Endothelial cell of umbilical vein (primary cell): Measurements from ENCODE around the gene ABI3.

ENCODE experiments used
- CTCF ChIP-seq, 2 donors: IDR thresholded peaks; 1 replicate in 1 of 2; 2 replicates in 1 of 2; pipeline ENCODE4 v1.5.1; 2011; ENCODE audit warnings: low read length in 2 of 2, mild to moderate bottlenecking in 2 of 2, moderate library complexity in 2 of 2, control low read depth in 1 of 2, inconsistent platforms in 1 of 2, low read depth in 1 of 2; ENCODE audit not compliant: insufficient read depth in 1 of 2; ENCODE audit errors: extremely low read depth in 1 of 2
- EZH2 ChIP-seq: IDR thresholded peaks from 2 replicates; pipeline ENCODE4 v1.6.1; 2012; ENCODE audit warnings: borderline replicate concordance, low read depth, mild to moderate bottlenecking, moderate library complexity, low read length, inconsistent platforms; ENCODE audit not compliant: severe bottlenecking
- TF ChIP-seq, protein P1 (sequence below): IDR thresholded peaks from 2 replicates; pipeline ENCODE4 v1.6.1; 2011; ENCODE audit not compliant: insufficient read depth, insufficient read length

DNA sequence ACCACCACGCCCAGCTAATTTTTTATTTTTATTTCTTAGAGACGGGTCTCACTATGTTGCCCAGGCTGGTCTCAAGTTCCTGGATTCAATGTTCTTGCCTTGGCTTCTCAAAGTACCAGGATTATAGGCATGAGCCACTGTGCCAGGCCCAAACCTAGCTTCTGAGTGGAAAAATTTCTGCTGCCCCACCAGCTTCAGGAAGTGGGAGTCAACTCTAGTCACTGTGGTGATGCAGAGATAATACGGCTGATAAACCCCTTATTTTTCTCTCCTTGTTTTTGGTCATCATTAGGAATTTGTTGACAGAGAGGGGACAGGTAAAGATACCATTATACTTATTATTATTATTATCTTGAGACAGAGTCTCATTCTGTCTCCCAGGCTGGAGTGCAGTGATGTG lies 47.9 kb downstream of the ABI3 start:
- TF ChIP-seq CTCF (IDR thresholded peaks at IDR 0.05; ENCODE audit: extremely low read depth in 1 of 2, insufficient read depth in 1 of 2, low read depth in 1 of 2, low read length in 2 of 2): no peak
- TF ChIP-seq, protein P1, sequence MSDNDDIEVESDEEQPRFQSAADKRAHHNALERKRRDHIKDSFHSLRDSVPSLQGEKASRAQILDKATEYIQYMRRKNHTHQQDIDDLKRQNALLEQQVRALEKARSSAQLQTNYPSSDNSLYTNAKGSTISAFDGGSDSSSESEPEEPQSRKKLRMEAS: no peak
- TF ChIP-seq EZH2: no peak
